Smooth muscle cell of bladder (primary cell): ENCODE data around the gene SCGB1D4. TPM values are rescaled to one million over a fixed set of nuclear protein-coding genes. Genes with fewer than 3 reads are reported as not detected.

Source experiments
- total RNA-seq: library from RNA; depleted of rRNA; stranded (reverse); fragments of >200 nt; gene quantifications from 2 replicates; pipeline ENCODE4 v1.2.3, GENCODE V29; 2014

The SCGB1D4 gene, protein sequence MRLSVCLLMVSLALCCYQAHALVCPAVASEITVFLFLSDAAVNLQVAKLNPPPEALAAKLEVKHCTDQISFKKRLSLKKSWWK
- not detected in 2 replicates for total RNA-seq

DNA sequence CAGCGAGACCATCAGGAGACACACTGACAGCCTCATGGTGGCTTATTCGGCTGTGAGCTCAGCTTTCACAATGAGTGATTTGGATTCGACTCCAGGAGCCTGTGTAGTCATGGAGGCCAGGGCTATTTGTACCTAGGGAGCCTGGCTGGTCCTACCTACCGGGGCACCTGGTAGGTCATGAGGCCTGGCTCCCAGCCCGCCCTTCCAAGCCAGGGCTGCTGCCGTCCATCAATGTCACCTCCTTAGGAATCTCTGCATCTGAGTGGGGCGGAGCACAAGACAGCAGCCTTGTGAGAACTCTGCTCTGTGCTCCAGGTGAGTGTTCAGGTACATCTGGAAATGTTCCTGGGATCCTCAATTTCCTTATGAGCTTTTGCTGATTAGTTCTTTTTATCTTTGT is at the start of gene SCGB1D4:
Gene SCGB1D4, minus strand, starts transcription at position 101 of the 400 bp plus-strand sequence. Its CDS starts 65 bp downstream, at position 36.

DNA sequence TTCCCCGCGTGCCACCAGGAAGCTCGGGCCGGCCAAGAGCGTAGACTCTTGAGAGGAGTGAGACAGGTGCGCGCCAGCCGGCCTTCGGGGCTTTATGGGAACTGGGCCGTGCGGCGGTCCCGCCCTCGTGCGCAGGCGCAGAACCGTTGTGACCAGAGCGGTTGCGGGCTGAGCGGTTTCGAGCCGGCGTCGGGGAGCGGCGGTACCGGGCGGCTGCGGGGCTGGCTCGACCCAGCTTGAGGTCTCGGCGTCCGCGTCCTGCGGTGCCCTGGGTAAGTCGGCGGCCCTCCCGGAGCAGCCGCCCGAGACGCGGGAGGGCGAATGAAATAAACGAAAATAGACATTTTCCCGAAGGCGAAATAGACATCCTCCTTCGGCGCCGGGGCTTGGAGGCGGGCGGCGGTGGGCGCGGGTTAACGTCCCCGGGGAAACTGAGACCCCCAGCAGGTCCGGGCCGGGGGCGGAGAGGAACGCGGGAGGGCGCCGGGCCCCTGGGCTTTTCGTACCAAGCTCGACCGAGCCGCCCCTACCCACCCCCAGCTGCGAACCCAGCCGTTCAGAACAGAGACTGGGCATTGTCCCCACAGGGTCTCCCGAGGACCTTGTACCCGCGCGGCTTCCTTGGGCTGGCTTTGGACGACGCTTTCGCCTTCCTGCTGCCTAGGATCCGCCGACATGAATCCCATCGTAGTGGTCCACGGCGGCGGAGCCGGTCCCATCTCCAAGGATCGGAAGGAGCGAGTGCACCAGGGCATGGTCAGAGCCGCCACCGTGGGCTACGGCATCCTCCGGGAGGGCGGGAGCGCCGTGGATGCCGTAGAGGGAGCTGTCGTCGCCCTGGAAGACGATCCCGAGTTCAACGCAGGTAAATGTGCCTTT is 38.7 kb upstream of the SCGB1D4 start, which contains the start of gene ASRGL1:
Gene ASRGL1, plus strand, starts transcription at position 146 of the 879 bp plus-strand sequence. Its CDS starts 530 bp downstream, at position 676.

DNA sequence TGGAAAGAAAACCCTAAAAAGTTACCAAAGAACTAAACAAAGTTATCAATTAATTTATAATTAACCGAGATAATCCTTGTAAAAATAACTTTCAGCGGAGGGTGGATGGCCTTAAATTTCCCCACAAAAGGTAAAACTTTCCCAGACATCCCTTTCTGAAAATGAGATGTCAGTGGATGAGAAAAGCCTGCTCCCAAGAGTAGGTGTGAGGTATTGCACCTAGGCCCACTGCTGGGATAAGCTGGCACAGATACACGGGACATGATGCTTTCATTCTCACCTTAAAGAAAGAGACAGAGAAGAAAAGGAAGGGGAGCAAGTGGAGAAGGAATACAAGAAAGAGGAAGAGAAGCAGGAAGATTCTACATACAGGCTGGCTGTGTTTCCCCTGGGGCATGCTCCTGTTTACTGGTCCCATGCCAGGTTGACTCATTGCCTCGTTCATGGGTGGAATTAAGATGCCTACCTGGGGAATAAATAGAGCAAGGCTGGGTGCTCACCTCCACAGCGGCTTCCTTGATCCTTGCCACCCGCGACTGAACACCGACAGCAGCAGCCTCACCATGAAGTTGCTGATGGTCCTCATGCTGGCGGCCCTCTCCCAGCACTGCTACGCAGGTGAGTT is 29.1 kb downstream of the SCGB1D4 start, which contains the start of gene SCGB2A2:
Gene SCGB2A2, plus strand, starts transcription at position 505 of the 625 bp plus-strand sequence. Its CDS starts 59 bp downstream, at position 564.

Other genes with a start within 250 kb of the SCGB1D4 start
- 5.8 and 7.5 TPM in 2 replicates for gene INCENP, start 175.1 kb downstream of the SCGB1D4 start, total RNA-seq
- gene SCGB1D1, start 108.9 kb downstream of the SCGB1D4 start, total RNA-seq: not detected in 2 replicates
- not detected in 2 replicates for gene SCGB2A1, start 90.4 kb downstream of the SCGB1D4 start, total RNA-seq
- gene SCGB1D2, start 56.8 kb downstream of the SCGB1D4 start, total RNA-seq: not detected in 2 replicates
- gene SCGB2A2, start 28.9 kb downstream of the SCGB1D4 start, total RNA-seq: not detected in 2 replicates
- gene ASRGL1, start 38.4 kb upstream of the SCGB1D4 start, total RNA-seq: 0.28 and 0.37 TPM in 2 replicates
- not detected in 2 replicates for gene SCGB1A1, start 120.0 kb upstream of the SCGB1D4 start, total RNA-seq
- 388 and 488 TPM in 2 replicates for gene AHNAK, start 247.7 kb upstream of the SCGB1D4 start, total RNA-seq